ENCODE measurements around the gene ZCWPW1.

DNA sequence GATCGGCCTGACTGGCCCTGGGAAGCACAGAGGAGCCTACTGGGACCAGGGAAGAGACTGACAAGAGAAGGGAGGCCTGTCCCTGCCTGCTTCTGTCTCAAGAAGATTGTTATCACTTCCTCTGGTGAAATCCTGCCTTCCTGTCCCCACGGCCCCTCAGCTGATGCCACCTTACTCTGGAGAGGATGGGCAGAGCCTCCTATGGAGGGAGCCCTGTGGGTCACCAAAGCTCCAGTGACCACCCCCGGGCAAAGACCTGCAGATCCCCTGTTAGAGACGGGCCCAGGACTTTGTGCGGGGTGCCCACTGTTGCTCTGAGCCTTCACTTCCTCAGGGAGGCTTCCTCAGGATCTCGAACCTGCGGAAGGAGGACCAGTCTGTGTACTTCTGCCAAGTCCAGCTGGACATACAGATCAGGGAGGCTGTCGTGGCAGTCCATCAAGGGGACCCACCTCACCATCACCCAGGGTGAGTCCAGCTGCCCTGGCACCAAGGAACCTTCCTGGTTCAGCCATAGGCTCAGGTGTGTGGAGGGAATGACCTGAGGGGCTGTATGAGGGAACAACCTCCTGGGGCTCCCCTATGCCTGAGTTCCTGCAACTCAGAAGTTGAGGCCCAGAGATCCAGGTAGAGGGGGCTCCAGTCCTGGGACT, 72.0 kb downstream of the ZCWPW1 start:
- TF ChIP-seq, protein P1, sequence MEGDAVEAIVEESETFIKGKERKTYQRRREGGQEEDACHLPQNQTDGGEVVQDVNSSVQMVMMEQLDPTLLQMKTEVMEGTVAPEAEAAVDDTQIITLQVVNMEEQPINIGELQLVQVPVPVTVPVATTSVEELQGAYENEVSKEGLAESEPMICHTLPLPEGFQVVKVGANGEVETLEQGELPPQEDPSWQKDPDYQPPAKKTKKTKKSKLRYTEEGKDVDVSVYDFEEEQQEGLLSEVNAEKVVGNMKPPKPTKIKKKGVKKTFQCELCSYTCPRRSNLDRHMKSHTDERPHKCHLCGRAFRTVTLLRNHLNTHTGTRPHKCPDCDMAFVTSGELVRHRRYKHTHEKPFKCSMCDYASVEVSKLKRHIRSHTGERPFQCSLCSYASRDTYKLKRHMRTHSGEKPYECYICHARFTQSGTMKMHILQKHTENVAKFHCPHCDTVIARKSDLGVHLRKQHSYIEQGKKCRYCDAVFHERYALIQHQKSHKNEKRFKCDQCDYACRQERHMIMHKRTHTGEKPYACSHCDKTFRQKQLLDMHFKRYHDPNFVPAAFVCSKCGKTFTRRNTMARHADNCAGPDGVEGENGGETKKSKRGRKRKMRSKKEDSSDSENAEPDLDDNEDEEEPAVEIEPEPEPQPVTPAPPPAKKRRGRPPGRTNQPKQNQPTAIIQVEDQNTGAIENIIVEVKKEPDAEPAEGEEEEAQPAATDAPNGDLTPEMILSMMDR (IDR thresholded peaks at IDR 0.05; ENCODE audit: insufficient read depth, low read length, poor library complexity, severe bottlenecking) = no peak
- no peak for TF ChIP-seq EZH2phosphoT487 (conservative IDR thresholded peaks at IDR 0.05; ENCODE audit: low read length)
